Peyer's patch (tissue), 4 donors: ENCODE measurements around the gene TFCP2.

Source experiments
- POLR2A ChIP-seq, 2 donors: fragments of 450-650 bp; IDR thresholded peaks; one replicate each; pipeline ENCODE4 v1.5.1; 2017; ENCODE audit warnings: antibody characterized with exemption in 2 of 2, mild to moderate bottlenecking in 2 of 2, moderate library complexity in 2 of 2
- TF ChIP-seq, protein P1 (sequence below), 6 experiments: fragments of 450-650 bp in 4 of 6; fragments of 200-600 bp in 2 of 6; sonication (generic) in 1 of 6; IDR thresholded peaks; one replicate each; pipeline ENCODE4 v1.5.1; 2017 to 2019; ENCODE audit warnings: antibody characterized with exemption in 6 of 6, mild to moderate bottlenecking in 3 of 6, moderate library complexity in 1 of 6

DNA sequence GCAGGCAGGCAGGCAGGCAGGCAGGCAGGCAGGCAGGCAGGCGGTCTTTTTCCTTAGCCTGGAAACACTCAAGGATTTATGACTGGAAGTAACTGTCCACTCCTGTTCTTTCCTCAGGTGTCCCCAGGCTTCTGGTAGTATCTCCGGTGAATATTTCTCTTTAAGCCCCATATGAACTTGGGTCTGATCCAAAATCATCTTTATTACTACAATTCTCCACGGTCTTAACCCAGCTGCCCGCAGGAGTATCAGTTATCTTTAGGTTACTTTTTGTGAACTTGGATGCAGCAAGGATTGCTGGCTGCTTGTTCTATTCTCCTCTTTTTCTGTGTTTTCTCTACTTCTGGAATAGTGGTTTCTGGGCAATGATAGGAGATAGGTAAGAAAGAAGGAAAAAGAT is 92.8 kb downstream of the TFCP2 start:
- no peak for TF ChIP-seq POLR2A (IDR thresholded peaks at IDR 0.05)
- TF ChIP-seq, protein P1, sequence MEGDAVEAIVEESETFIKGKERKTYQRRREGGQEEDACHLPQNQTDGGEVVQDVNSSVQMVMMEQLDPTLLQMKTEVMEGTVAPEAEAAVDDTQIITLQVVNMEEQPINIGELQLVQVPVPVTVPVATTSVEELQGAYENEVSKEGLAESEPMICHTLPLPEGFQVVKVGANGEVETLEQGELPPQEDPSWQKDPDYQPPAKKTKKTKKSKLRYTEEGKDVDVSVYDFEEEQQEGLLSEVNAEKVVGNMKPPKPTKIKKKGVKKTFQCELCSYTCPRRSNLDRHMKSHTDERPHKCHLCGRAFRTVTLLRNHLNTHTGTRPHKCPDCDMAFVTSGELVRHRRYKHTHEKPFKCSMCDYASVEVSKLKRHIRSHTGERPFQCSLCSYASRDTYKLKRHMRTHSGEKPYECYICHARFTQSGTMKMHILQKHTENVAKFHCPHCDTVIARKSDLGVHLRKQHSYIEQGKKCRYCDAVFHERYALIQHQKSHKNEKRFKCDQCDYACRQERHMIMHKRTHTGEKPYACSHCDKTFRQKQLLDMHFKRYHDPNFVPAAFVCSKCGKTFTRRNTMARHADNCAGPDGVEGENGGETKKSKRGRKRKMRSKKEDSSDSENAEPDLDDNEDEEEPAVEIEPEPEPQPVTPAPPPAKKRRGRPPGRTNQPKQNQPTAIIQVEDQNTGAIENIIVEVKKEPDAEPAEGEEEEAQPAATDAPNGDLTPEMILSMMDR (IDR thresholded peaks at IDR 0.05), result no peak
